Activated naive CD8-positive, alpha-beta T cell treated with anti-CD3 and anti-CD28 coated beads for 36 hours (primary cell): Measurements from ENCODE around the gene GABRD. TPM values are rescaled to one million over a fixed set of nuclear protein-coding genes. Genes with fewer than 3 reads are reported as not detected.
"Not testable (repeated sequence)": the region's sequence is repeated elsewhere in the genome, so short reads cannot be mapped to it uniquely, and the experiment has no call there.

Source experiments
- DNase-seq: peaks from one replicate; pipeline ENCODE4 v3.0.0; 2021
- H3K27ac Mint-ChIP-seq: one replicate; pipeline ENCODE4 v1.8.0; 2022; ENCODE audit warnings: mild to moderate bottlenecking, moderate library complexity, mixed read lengths
- H3K27me3 Mint-ChIP-seq: one replicate; pipeline ENCODE4 v1.8.0; 2022; ENCODE audit warnings: mild to moderate bottlenecking, mixed read lengths
- H3K36me3 Mint-ChIP-seq: one replicate; pipeline ENCODE4 v1.8.0; 2021; ENCODE audit warnings: mild to moderate bottlenecking, mixed read lengths
- H3K4me1 Mint-ChIP-seq: one replicate; pipeline ENCODE4 v1.8.0; 2021; ENCODE audit warnings: mixed read lengths
- H3K4me3 Mint-ChIP-seq: one replicate; pipeline ENCODE4 v1.8.0; 2022; ENCODE audit warnings: mild to moderate bottlenecking, moderate library complexity, mixed read lengths
- H3K9me3 Mint-ChIP-seq: one replicate; pipeline ENCODE4 v1.8.0; 2022; ENCODE audit warnings: mixed read lengths
- total RNA-seq, 2 experiments: library from RNA; stranded (reverse); gene quantifications; one replicate each; pipeline ENCODE4 v1.2.3, GENCODE V29; 2021

The GABRD gene
- total RNA-seq, 2 experiments from 2014 or later: not detected

- no peaks in the 10 kb centered on the region for H3K27me3 Mint-ChIP-seq
- H3K4me3 Mint-ChIP-seq: no peak overlapping the region
- DNase-seq: no peak
- no peaks in the 10 kb centered on the region for H3K36me3 Mint-ChIP-seq
- no peaks in the 10 kb centered on the region for H3K9me3 Mint-ChIP-seq
- no peaks in the 10 kb centered on the region for H3K4me1 Mint-ChIP-seq
- no peak overlapping the region for H3K27ac Mint-ChIP-seq
Observed at GRCh38 chr1:1980467-1981141, 38.5 kb upstream of the GABRD start.

GRCh38 chr1:1981142-1981500, 38.0 kb upstream of the GABRD start:
- Mint-ChIP-seq H3K4me1 (no peaks in the 10 kb centered on the region), H3K27me3 (no peaks in the 10 kb centered on the region), H3K36me3 (no peaks in the 10 kb centered on the region), H3K4me3 (no peak overlapping the region), H3K27ac (no peak overlapping the region), H3K9me3 (no peaks in the 10 kb centered on the region)
- DNase-seq: no peak

GRCh38 chr1:1981631-1982327, 37.4 kb upstream of the GABRD start:
- H3K27ac Mint-ChIP-seq, H3K4me1 Mint-ChIP-seq, H3K36me3 Mint-ChIP-seq, H3K4me3 Mint-ChIP-seq, H3K27me3 Mint-ChIP-seq, DNase-seq, H3K9me3 Mint-ChIP-seq: not testable (repeated sequence)

- Mint-ChIP-seq H3K4me3 (no peak overlapping the region), H3K36me3 (no peaks in the 10 kb centered on the region)
Observed at GRCh38 chr1:1982379-1983232, 36.5 kb upstream of the GABRD start.

GRCh38 chr1:1984560-1985070, 34.5 kb upstream of the GABRD start:
- H3K9me3 Mint-ChIP-seq: no peaks in the 10 kb centered on the region
- H3K27me3 Mint-ChIP-seq: peaks cover 3% of the 10 kb centered on the region
- no peak overlapping the region for H3K27ac Mint-ChIP-seq
- H3K36me3 Mint-ChIP-seq: no peaks in the 10 kb centered on the region
- H3K4me3 Mint-ChIP-seq: no peak overlapping the region
- DNase-seq: no peak
- H3K4me1 Mint-ChIP-seq: no peaks in the 10 kb centered on the region

More at GRCh38 chr1:1982379-1983232, 36.5 kb upstream of the GABRD start:
- H3K27me3 Mint-ChIP-seq: no peaks in the 10 kb centered on the region
- DNase-seq: no peak
- H3K4me1 Mint-ChIP-seq: no peaks in the 10 kb centered on the region
- H3K27ac Mint-ChIP-seq: no peak overlapping the region
- H3K9me3 Mint-ChIP-seq: no peaks in the 10 kb centered on the region

- DNase-seq: no peak
Observed at GRCh38 chr1:1985375-1986050, 33.6 kb upstream of the GABRD start.

GRCh38 chr1:1986451-1987141, 32.5 kb upstream of the GABRD start:
- no peaks in the 10 kb centered on the region for H3K36me3 Mint-ChIP-seq
- no peaks in the 10 kb centered on the region for H3K9me3 Mint-ChIP-seq
- H3K4me3 Mint-ChIP-seq: no peak overlapping the region
- DNase-seq: no peak
- H3K27me3 Mint-ChIP-seq: peaks cover 13% of the 10 kb centered on the region
- no peaks in the 10 kb centered on the region for H3K4me1 Mint-ChIP-seq
- H3K27ac Mint-ChIP-seq: no peak overlapping the region

More at GRCh38 chr1:1985375-1986050, 33.6 kb upstream of the GABRD start:
- Mint-ChIP-seq H3K27ac (no peak overlapping the region), H3K27me3 (peaks cover 10% of the 10 kb centered on the region), H3K4me1 (no peaks in the 10 kb centered on the region), H3K9me3 (no peaks in the 10 kb centered on the region), H3K4me3 (no peak overlapping the region), H3K36me3 (no peaks in the 10 kb centered on the region)

GRCh38 chr1:1987142-1987510, 32.0 kb upstream of the GABRD start:
- Mint-ChIP-seq H3K36me3 (no peaks in the 10 kb centered on the region), H3K4me1 (no peaks in the 10 kb centered on the region), H3K27ac (no peak overlapping the region), H3K9me3 (no peaks in the 10 kb centered on the region), H3K4me3 (no peak overlapping the region), H3K27me3 (peaks cover 13% of the 10 kb centered on the region)
- DNase-seq: no peak

GRCh38 chr1:1988061-1988945, 30.8 kb upstream of the GABRD start:
- no peaks in the 10 kb centered on the region for H3K9me3 Mint-ChIP-seq
- no peak overlapping the region for H3K27ac Mint-ChIP-seq
- peaks cover 13% of the 10 kb centered on the region for H3K27me3 Mint-ChIP-seq
- no peak for DNase-seq
- H3K36me3 Mint-ChIP-seq: no peaks in the 10 kb centered on the region
- no peaks in the 10 kb centered on the region for H3K4me1 Mint-ChIP-seq
- H3K4me3 Mint-ChIP-seq: no peak overlapping the region

GRCh38 chr1:1989102-1989542, 30.0 kb upstream of the GABRD start:
- Mint-ChIP-seq H3K4me3 (no peak overlapping the region), H3K27me3 (peaks cover 13% of the 10 kb centered on the region), H3K27ac (no peak overlapping the region), H3K4me1 (no peaks in the 10 kb centered on the region), H3K9me3 (no peaks in the 10 kb centered on the region), H3K36me3 (no peaks in the 10 kb centered on the region)
- no peak for DNase-seq

- Mint-ChIP-seq H3K4me1 (no peaks in the 10 kb centered on the region), H3K36me3 (no peaks in the 10 kb centered on the region), H3K27me3 (peaks cover 16% of the 10 kb centered on the region), H3K9me3 (no peaks in the 10 kb centered on the region), H3K27ac (no peak overlapping the region), H3K4me3 (no peak overlapping the region)
- no peak for DNase-seq
Observed at GRCh38 chr1:1989789-1990188, 29.4 kb upstream of the GABRD start.

GRCh38 chr1:1990222-1990621, 28.9 kb upstream of the GABRD start:
- no peak for DNase-seq
- Mint-ChIP-seq H3K27me3 (peaks cover 18% of the 10 kb centered on the region), H3K9me3 (no peaks in the 10 kb centered on the region), H3K4me1 (no peaks in the 10 kb centered on the region), H3K36me3 (no peaks in the 10 kb centered on the region), H3K4me3 (no peak overlapping the region), H3K27ac (no peak overlapping the region)

GRCh38 chr1:1994536-1994935, 24.6 kb upstream of the GABRD start:
- Mint-ChIP-seq H3K27ac (no peak overlapping the region), H3K9me3 (no peaks in the 10 kb centered on the region), H3K4me1 (peaks cover 5% of the 10 kb centered on the region), H3K4me3 (no peak overlapping the region), H3K36me3 (no peaks in the 10 kb centered on the region), H3K27me3 (peaks cover 27% of the 10 kb centered on the region)
- DNase-seq: no peak
